ENCODE results near the gene NAT14.

DNA sequence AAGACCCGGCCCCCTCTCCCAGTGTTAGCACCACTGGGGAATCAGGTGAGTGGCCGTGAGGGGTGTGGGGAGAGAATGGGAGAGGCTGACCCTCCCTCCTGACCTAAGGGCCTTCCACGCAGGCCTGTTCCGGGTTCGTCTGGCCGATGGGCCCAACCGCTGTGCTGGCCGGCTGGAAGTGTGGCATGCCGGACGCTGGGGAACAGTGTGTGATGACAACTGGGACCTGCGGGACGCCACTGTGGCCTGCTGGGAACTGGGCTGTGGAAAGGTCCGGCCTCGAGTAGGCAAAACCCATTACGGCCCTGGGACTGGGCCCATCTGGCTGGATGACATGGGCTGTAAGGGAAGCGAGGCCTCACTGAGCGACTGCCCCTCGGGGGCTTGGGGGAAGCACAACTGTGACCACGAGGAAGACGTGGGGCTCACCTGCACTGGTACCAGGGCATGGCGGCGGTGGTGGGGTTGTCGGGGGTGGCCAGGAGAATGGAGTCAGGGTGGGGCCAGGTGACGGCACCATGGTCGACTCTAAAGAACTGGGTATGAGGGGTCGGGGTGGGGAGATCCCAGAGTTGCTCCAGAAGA is 15.5 kb downstream of the NAT14 start:
- TF ChIP-seq CTCF (IDR thresholded peaks at IDR 0.05) (no peak), RFX5 (IDR thresholded peaks at IDR 0.05; ENCODE audit: low read length) (no peak), ELF1 (IDR thresholded peaks at IDR 0.05) (no peak), FOXJ3 (CRISPR knock-in tag; IDR thresholded peaks at IDR 0.05) (no peak), RAD21 (IDR thresholded peaks at IDR 0.05; ENCODE audit: low read length) (no peak), TAF1 (IDR thresholded peaks at IDR 0.05; ENCODE audit: borderline replicate concordance, low read depth, low read length) (no peak), POLR2AphosphoS5 (IDR thresholded peaks at IDR 0.05; ENCODE audit: low read depth, low read length) (no peak), EP300 (IDR thresholded peaks at IDR 0.05; ENCODE audit: borderline replicate concordance in 1 of 2, low read depth in 1 of 2, low read length in 1 of 2) (no peak), TEAD4 (IDR thresholded peaks at IDR 0.05; ENCODE audit: borderline replicate concordance, insufficient read depth) (no peak), REST (IDR thresholded peaks at IDR 0.05; ENCODE audit: low read depth, low read length) (no peak), EZH2phosphoT487 (IDR thresholded peaks at IDR 0.05; ENCODE audit: borderline replicate concordance, low read depth) (no peak), FOXM1 (IDR thresholded peaks at IDR 0.05; ENCODE audit: low read depth) (no peak), GATA2 (CRISPR knock-in tag; IDR thresholded peaks at IDR 0.05) (no peak)
- TF ChIP-seq, protein P1, sequence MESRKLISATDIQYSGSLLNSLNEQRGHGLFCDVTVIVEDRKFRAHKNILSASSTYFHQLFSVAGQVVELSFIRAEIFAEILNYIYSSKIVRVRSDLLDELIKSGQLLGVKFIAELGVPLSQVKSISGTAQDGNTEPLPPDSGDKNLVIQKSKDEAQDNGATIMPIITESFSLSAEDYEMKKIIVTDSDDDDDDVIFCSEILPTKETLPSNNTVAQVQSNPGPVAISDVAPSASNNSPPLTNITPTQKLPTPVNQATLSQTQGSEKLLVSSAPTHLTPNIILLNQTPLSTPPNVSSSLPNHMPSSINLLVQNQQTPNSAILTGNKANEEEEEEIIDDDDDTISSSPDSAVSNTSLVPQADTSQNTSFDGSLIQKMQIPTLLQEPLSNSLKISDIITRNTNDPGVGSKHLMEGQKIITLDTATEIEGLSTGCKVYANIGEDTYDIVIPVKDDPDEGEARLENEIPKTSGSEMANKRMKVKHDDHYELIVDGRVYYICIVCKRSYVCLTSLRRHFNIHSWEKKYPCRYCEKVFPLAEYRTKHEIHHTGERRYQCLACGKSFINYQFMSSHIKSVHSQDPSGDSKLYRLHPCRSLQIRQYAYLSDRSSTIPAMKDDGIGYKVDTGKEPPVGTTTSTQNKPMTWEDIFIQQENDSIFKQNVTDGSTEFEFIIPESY (IDR thresholded peaks at IDR 0.05; ENCODE audit: borderline replicate concordance, low read depth), result no peak

All from SK-N-SH (cell line).